ENCODE results near the gene TBC1D3B.
"Not testable (repeated sequence)": the region's sequence is repeated elsewhere in the genome, so short reads cannot be mapped to it uniquely, and the experiment has no call there.

The TBC1D3B gene

DNA sequence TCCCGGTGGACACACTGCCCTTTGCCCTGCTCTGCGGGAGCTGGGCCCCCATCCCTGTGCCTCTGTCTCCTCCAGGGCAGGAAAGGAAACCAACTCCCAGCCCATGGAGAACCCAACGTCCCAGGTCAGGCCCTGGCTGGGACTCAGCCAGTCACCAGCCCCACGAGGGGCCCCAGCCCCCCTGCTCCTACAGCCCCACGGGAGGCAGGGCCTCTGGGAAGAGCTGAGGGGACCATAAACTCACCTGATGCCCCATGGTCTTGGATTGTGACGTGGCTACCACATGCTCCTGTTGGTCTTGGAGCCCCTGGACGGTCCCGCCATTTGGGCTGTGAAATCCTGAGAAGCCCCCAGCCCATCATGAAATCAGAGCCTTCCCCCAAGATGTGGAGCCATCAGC is 7.6 kb downstream of the TBC1D3B start:
- not testable (repeated sequence) for H3F3A ChIP-seq (ENCODE audit: control insufficient read depth, insufficient read depth)

DNA sequence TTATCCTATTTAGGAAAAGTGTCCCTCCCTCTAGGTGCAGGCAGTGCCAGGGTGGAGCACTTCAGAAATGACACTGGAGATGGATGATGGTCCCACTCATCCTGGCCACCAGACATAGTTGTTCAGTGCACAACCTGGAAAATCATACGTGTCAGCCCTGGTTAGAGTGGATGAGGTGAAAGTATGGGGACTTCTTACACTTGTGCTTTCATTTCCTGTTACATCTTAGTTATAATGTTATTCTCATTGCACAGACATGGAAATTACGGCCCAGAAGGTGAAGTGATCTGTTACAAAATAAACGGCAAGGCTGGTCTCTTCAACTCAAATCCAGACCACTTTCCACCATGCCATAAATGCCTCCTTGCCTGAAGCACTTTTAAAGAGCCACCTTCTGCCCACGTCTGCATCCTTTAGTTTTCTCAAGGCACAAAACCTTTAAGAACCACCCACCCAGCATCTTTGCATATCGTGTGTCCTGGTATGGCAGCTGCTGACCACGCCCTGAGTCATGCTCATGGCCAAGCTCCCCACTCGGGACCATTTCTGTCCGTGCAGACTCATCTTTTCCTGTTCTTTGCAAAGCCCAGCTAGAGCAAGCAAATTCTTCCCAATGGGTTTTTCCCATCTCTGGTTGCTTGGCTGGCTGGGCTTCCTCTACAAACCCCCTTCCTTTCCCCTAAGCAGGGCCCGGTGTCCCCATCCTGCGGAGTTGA is 22.4 kb downstream of the TBC1D3B start:
- no peaks in the 10 kb centered on the region for H3K4me1 ChIP-seq (ENCODE audit: control insufficient read depth, low read length)
- H3F3A ChIP-seq (ENCODE audit: control insufficient read depth, insufficient read depth) = no peaks in the 10 kb centered on the region
- no peak overlapping the region for H3K27ac ChIP-seq (ENCODE audit: low read depth, low read length)
- no peaks in the 10 kb centered on the region for H3K9me2 ChIP-seq (replicated peaks; ENCODE audit: control insufficient read depth, low read length)
- TF ChIP-seq, protein P1, sequence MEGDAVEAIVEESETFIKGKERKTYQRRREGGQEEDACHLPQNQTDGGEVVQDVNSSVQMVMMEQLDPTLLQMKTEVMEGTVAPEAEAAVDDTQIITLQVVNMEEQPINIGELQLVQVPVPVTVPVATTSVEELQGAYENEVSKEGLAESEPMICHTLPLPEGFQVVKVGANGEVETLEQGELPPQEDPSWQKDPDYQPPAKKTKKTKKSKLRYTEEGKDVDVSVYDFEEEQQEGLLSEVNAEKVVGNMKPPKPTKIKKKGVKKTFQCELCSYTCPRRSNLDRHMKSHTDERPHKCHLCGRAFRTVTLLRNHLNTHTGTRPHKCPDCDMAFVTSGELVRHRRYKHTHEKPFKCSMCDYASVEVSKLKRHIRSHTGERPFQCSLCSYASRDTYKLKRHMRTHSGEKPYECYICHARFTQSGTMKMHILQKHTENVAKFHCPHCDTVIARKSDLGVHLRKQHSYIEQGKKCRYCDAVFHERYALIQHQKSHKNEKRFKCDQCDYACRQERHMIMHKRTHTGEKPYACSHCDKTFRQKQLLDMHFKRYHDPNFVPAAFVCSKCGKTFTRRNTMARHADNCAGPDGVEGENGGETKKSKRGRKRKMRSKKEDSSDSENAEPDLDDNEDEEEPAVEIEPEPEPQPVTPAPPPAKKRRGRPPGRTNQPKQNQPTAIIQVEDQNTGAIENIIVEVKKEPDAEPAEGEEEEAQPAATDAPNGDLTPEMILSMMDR (IDR thresholded peaks at IDR 0.05; ENCODE audit: low read depth, low read length, poor library complexity, severe bottlenecking) = no peak
- no peak for TF ChIP-seq EZH2phosphoT487 (IDR thresholded peaks at IDR 0.05; ENCODE audit: borderline replicate concordance, low read length)
- no peaks in the 10 kb centered on the region for H3K79me2 ChIP-seq (ENCODE audit: control insufficient read depth, low read length)
- no peaks in the 10 kb centered on the region for H3K9me3 ChIP-seq (ENCODE audit: control insufficient read depth, insufficient read depth, low read length)
- H4K20me1 ChIP-seq (ENCODE audit: control insufficient read depth, insufficient read depth, low read depth, low read length) = no peaks in the 10 kb centered on the region
- no peak overlapping the region for H3K4me3 ChIP-seq (ENCODE audit: low read length)
- H3K36me3 ChIP-seq (ENCODE audit: control insufficient read depth, low read length) = no peaks in the 10 kb centered on the region
- H3K27me3 ChIP-seq (ENCODE audit: control insufficient read depth, low read length) = peaks cover 27% of the 10 kb centered on the region
- no peak overlapping the region for H3K4me2 ChIP-seq (ENCODE audit: low read length)

More for the DNA sequence above, 7.6 kb downstream of the TBC1D3B start:
- H3K4me1 ChIP-seq (ENCODE audit: control insufficient read depth, low read length); H3K36me3 ChIP-seq (ENCODE audit: control insufficient read depth, low read length); H3K9me3 ChIP-seq (ENCODE audit: control insufficient read depth, insufficient read depth, low read length); H3K4me3 ChIP-seq (ENCODE audit: low read length); H3K27ac ChIP-seq (ENCODE audit: low read depth, low read length); H3K79me2 ChIP-seq (ENCODE audit: control insufficient read depth, low read length); H3K9me2 ChIP-seq (replicated peaks; ENCODE audit: control insufficient read depth, low read length); H4K20me1 ChIP-seq (ENCODE audit: control insufficient read depth, insufficient read depth, low read depth, low read length); H3K4me2 ChIP-seq (ENCODE audit: low read length); H3K27me3 ChIP-seq (ENCODE audit: control insufficient read depth, low read length): not testable (repeated sequence)

DNA sequence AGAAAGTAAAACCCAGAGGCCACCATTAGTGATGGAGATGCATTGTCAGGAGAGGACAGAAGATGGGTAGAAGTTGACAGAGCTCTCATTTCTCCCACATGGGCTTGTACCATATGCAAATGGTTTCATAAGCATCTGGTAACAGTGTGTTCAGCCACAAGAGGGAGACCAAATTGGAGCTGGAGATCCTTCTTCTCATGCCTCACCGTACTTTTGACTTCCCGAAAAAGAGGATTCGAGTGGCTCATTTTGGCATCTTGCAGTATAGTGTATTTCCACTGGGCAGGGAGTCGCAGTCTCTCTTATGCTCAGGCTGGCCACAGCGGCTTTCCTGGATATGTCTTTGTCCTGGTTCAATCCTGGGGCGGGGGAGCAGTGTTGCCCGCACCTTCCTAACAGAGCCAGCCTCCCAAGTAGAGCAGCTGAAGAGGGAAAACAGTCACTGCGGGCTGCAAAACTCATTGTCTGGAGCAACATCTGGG is 23.8 kb downstream of the TBC1D3B start:
- Histone ChIP-seq H3K4me3 (ENCODE audit: low read length) (no peak overlapping the region), H3K4me1 (ENCODE audit: control insufficient read depth, low read length) (no peaks in the 10 kb centered on the region), H3K79me2 (ENCODE audit: control insufficient read depth, low read length) (no peaks in the 10 kb centered on the region), H3K36me3 (ENCODE audit: control insufficient read depth, low read length) (no peaks in the 10 kb centered on the region), H3K9me3 (ENCODE audit: control insufficient read depth, insufficient read depth, low read length) (no peaks in the 10 kb centered on the region), H3K9me2 (replicated peaks; ENCODE audit: control insufficient read depth, low read length) (no peaks in the 10 kb centered on the region), H3F3A (ENCODE audit: control insufficient read depth, insufficient read depth) (no peaks in the 10 kb centered on the region), H3K27ac (ENCODE audit: low read depth, low read length) (no peak overlapping the region), H3K4me2 (ENCODE audit: low read length) (no peak overlapping the region), H4K20me1 (ENCODE audit: control insufficient read depth, insufficient read depth, low read depth, low read length) (no peaks in the 10 kb centered on the region), H3K27me3 (ENCODE audit: control insufficient read depth, low read length) (peaks cover 29% of the 10 kb centered on the region)
- no peak for TF ChIP-seq EZH2phosphoT487 (IDR thresholded peaks at IDR 0.05; ENCODE audit: borderline replicate concordance, low read length)
- TF ChIP-seq, protein P1 (IDR thresholded peaks at IDR 0.05; ENCODE audit: low read depth, low read length, poor library complexity, severe bottlenecking) = no peak

DNA sequence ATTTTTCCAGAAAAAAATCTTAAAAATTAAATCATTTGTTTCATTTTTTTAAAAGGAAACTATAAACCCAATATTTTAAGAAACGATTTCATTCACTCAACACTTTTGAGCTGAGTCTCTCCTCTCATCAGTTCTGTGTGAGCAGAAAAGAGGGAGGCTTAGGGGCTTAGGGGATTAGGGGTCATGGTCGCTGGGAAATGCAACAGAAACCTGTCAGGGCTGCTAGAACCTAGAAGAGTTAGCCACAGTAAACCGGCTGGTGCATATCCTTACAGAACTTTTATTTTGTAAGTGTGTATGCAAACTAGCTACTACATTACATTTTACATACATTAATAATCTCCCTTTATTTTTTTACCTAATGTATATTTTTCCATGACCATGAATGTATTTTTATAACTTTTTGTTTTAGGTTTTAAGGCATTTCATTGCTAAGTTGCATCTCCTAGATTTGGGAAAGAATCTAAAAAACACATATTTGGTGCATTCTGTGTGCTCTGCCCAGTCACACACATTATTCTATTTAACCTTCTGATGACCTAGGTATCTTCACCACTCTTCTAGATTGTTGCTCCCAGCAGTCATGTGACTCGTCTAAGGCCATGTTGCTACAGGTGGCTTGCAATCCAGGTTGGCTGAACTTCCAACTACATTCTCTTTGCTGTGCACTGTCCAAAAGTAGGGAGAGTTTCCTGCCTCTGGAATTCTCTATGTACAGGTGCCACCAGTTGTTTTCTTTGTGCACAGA is 24.4 kb downstream of the TBC1D3B start:
- no peaks in the 10 kb centered on the region for H3K4me1 ChIP-seq (ENCODE audit: control insufficient read depth, low read length)

More for the DNA sequence above, 24.4 kb downstream of the TBC1D3B start:
- no peaks in the 10 kb centered on the region for H3K9me3 ChIP-seq (ENCODE audit: control insufficient read depth, insufficient read depth, low read length)
- no peaks in the 10 kb centered on the region for H3K36me3 ChIP-seq (ENCODE audit: control insufficient read depth, low read length)
- H3K27me3 ChIP-seq (ENCODE audit: control insufficient read depth, low read length) = peaks cover 33% of the 10 kb centered on the region
- no peaks in the 10 kb centered on the region for H3F3A ChIP-seq (ENCODE audit: control insufficient read depth, insufficient read depth)
- no peaks in the 10 kb centered on the region for H4K20me1 ChIP-seq (ENCODE audit: control insufficient read depth, insufficient read depth, low read depth, low read length)
- TF ChIP-seq, protein P1 (IDR thresholded peaks at IDR 0.05; ENCODE audit: low read depth, low read length, poor library complexity, severe bottlenecking) = no peak
- TF ChIP-seq EZH2phosphoT487 (IDR thresholded peaks at IDR 0.05; ENCODE audit: borderline replicate concordance, low read length) = no peak
- no peak overlapping the region for H3K27ac ChIP-seq (ENCODE audit: low read depth, low read length)
- no peaks in the 10 kb centered on the region for H3K9me2 ChIP-seq (replicated peaks; ENCODE audit: control insufficient read depth, low read length)
- no peak overlapping the region for H3K4me3 ChIP-seq (ENCODE audit: low read length)
- no peaks in the 10 kb centered on the region for H3K79me2 ChIP-seq (ENCODE audit: control insufficient read depth, low read length)
- no peak overlapping the region for H3K4me2 ChIP-seq (ENCODE audit: low read length)

All from DOHH2 (cell line).